Kidney (tissue), 14 donors: Measurements from ENCODE around the gene PIGM. TPM values are rescaled to one million over a fixed set of nuclear protein-coding genes. Genes with fewer than 3 reads are reported as not detected.

ENCODE experiments used
- DNase-seq, 5 donors: peaks; one replicate each; pipeline ENCODE4 v3.0.0-alpha.2; 2013 to 2020
- FAIRE-seq: peaks from 2 replicates; lab custom pipeline; 2012; peaks lifted over from hg19 to GRCh38; lab: Jason Lieb, UNC
- H3K27ac ChIP-seq, 2 donors: one replicate each; pipeline ENCODE4 v1.7.0; 2013; ENCODE audit warnings: low read depth in 2 of 2, low read length in 2 of 2, inconsistent platforms in 1 of 2
- H3K27me3 ChIP-seq: one replicate; pipeline ENCODE4 v1.7.1; 2013; ENCODE audit warnings: low read length, inconsistent platforms; ENCODE audit not compliant: control insufficient read depth, insufficient read depth
- H3K36me3 ChIP-seq, 3 donors: one replicate each; pipeline versions ENCODE4 v1.7.0 to v1.7.1; 2013; ENCODE audit warnings: low read length in 3 of 3, control low read depth in 1 of 3, inconsistent platforms in 1 of 3; ENCODE audit not compliant: insufficient read depth in 3 of 3, control insufficient read depth in 2 of 3
- H3K4me1 ChIP-seq, 3 donors: one replicate each; pipeline versions ENCODE4 v1.7.0 to v1.7.1; 2013; ENCODE audit warnings: low read length in 3 of 3, inconsistent platforms in 1 of 3, low read depth in 1 of 3; ENCODE audit not compliant: control insufficient read depth in 2 of 3, insufficient read depth in 2 of 3
- H3K4me3 ChIP-seq, 3 donors: one replicate each; pipeline versions ENCODE4 v1.7.0 to v1.8.1; 2013; ENCODE audit warnings: low read length in 3 of 3, control low read depth in 1 of 3, inconsistent platforms in 1 of 3
- H3K9ac ChIP-seq, 3 donors: one replicate each; pipeline versions ENCODE4 v1.7.0 to v1.7.1; 2013; ENCODE audit warnings: low read length in 3 of 3, control low read depth in 1 of 3, inconsistent platforms in 1 of 3
- H3K9me3 ChIP-seq, 3 donors: one replicate each; pipeline versions ENCODE4 v1.7.0 to v1.7.1; 2013; ENCODE audit warnings: low read length in 3 of 3, control low read depth in 1 of 3, inconsistent platforms in 1 of 3; ENCODE audit not compliant: control insufficient read depth in 2 of 3, insufficient read depth in 1 of 3
- intact Hi-C: fragments of 100-400 bp; cut with DNase I; formaldehyde crosslinking; loops from one replicate; pipeline ENCODE4 v1.11.1; 2022
- polyA plus RNA-seq: library from polyadenylated mRNA; stranded (reverse); fragments of 350-450 nt; fragmentation: Illumina TruSeq; extraction: RNeasy Lipid Tissue Mini Kit (QIAGEN cat#74804); gene quantifications from one replicate; pipeline ENCODE4 v1.2.3, GENCODE V29; 2014; ENCODE audit warnings: low read depth, low replicate concordance; ENCODE audit not compliant: insufficient read depth
- total RNA-seq: library from RNA; stranded (reverse); fragmentation: NEBNext Ultra II Directional; extraction: Animal tissue kit (Norgen Biotek cat#: 25700); gene quantifications from one replicate; pipeline ENCODE4 v1.2.1, GENCODE V29; 2021
- TF ChIP-seq, protein P1 (sequence below): IDR thresholded peaks from 3 replicates; pipeline ENCODE4 v1.5.1; 2012; ENCODE audit warnings: mild to moderate bottlenecking, moderate library complexity, borderline replicate concordance; ENCODE audit not compliant: insufficient read depth; ENCODE audit errors: extremely low read depth
- donor health status: control.
- donor health status: control.
- donor health status: control.
- donor health status: control.
- donor health status: control.
- donor health status: DM: yes; HTN: yes; CAD: no.
- donor health status: Normal renal cell carcinoma (clear cell type).

Gene PIGM
- total and polyA plus RNA-seq, 2 donors from 2014 or later = 3.3 to 8.5 TPM

DNA sequence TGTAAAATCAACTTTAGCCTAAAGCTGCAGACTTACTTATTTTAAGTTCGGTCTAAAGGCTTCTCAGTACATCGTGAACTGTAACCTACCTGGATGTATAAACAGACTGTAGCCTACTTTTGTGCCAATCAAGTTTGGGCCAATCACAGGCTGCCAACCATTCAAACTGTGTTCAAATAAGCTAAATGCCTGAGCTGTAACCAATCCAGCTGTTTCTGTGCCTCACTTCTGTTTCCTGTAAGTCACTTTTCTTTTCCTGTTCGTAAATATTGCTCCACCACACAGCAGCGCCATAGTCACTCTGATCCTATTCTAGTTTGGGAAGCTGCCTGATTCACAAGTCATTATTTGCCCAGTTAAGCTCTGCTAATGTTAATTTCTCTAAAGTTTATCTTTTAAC, 40.3 kb downstream of the PIGM start:
- intact Hi-C loops = no loop called here
- Histone ChIP-seq H3K27me3 (no peaks in the 10 kb centered on the region), H3K4me1 (no peaks in the 10 kb centered on the region), H3K9me3 (no peaks in the 10 kb centered on the region), H3K9ac (no peak overlapping the region), H3K36me3 (no peaks in the 10 kb centered on the region), H3K27ac (no peak overlapping the region), H3K4me3 (no peak overlapping the region)
- FAIRE-seq = no peak
- DNase-seq = no peak
- TF ChIP-seq, protein P1, sequence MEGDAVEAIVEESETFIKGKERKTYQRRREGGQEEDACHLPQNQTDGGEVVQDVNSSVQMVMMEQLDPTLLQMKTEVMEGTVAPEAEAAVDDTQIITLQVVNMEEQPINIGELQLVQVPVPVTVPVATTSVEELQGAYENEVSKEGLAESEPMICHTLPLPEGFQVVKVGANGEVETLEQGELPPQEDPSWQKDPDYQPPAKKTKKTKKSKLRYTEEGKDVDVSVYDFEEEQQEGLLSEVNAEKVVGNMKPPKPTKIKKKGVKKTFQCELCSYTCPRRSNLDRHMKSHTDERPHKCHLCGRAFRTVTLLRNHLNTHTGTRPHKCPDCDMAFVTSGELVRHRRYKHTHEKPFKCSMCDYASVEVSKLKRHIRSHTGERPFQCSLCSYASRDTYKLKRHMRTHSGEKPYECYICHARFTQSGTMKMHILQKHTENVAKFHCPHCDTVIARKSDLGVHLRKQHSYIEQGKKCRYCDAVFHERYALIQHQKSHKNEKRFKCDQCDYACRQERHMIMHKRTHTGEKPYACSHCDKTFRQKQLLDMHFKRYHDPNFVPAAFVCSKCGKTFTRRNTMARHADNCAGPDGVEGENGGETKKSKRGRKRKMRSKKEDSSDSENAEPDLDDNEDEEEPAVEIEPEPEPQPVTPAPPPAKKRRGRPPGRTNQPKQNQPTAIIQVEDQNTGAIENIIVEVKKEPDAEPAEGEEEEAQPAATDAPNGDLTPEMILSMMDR = no peak

DNA sequence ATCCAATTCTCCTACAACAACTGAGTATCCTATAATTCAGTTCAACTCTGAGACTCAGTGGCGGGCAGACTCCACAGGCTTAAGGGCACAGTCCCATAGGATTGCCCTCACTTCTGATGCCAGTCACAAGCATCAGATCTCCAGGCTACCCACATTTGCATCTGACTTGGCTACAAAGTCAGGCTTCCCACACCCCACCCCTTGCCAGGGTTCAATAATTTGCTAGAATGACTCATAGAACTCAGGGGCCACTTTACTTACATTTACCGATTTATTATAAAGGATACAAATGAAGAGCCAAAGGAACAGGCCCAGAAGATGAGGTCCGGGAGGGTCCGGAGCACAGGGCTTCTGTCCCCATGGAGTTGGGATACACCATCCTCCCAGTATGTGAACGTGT, 41.8 kb downstream of the PIGM start:
- DNase-seq (no peak), FAIRE-seq (no peak)
- H3K27me3 ChIP-seq = no peaks in the 10 kb centered on the region
- H3K9me3 ChIP-seq = no peaks in the 10 kb centered on the region
- TF ChIP-seq, protein P1 = no peak
- no peaks in the 10 kb centered on the region for H3K4me1 ChIP-seq
- no peak overlapping the region for H3K27ac ChIP-seq
- no peaks in the 10 kb centered on the region for H3K36me3 ChIP-seq
- intact Hi-C loops = no loop called here
- no peak overlapping the region for H3K9ac ChIP-seq
- no peak overlapping the region for H3K4me3 ChIP-seq

DNA sequence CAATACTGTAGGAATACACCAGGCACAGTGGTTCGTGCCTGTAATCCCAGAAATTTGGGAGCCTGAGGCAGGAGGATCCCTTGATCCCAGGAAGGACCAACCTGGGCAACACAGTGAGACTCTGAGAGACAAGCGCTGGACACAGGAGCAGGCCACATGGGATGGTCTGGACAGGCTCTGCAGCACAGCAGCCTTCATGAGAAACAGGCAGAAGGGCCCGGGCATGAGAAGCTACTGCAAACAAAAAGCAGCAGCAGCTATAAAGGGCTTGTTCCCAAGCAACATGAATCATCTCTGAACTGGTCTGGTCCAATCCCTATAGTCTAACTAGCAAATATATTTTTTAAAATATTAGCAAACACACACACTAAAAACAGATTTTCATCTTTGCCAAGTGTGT, 42.2 kb downstream of the PIGM start:
- H3K27me3 ChIP-seq = no peaks in the 10 kb centered on the region
- no peak overlapping the region for H3K9ac ChIP-seq
- FAIRE-seq = no peak
- TF ChIP-seq, protein P1 = no peak
- no peak overlapping the region for H3K27ac ChIP-seq
- no peak overlapping the region for H3K4me3 ChIP-seq
- H3K9me3 ChIP-seq = no peaks in the 10 kb centered on the region
- H3K4me1 ChIP-seq = no peaks in the 10 kb centered on the region
- no peaks in the 10 kb centered on the region for H3K36me3 ChIP-seq
- DNase-seq = no peak
- intact Hi-C loops = no loop called here

DNA sequence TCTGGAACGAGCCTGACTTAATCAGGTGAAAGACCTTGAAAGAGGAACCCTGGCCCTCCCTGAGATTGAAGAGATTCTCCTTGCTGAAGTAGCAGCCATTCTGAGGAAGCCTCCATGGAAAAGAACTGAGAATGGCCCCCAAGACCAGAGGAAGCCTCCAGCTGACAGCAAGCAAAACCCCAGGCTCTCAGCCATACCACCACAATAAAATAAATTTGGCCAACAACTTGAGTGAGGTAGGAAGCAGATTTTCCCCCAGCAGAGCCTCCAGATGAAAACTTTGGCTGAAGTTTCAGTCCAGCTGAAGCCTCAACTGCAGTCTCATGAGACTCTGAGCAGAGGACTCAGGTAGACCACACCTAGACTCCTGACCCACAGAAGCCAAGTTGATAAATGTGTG, 43.8 kb downstream of the PIGM start:
- no peaks in the 10 kb centered on the region for H3K27me3 ChIP-seq
- DNase-seq = no peak
- intact Hi-C loops = no loop called here
- no peak overlapping the region for H3K4me3 ChIP-seq
- H3K9ac ChIP-seq = no peak overlapping the region
- H3K9me3 ChIP-seq = no peaks in the 10 kb centered on the region
- no peaks in the 10 kb centered on the region for H3K36me3 ChIP-seq
- FAIRE-seq = no peak
- no peak overlapping the region for H3K27ac ChIP-seq
- TF ChIP-seq, protein P1 = no peak
- H3K4me1 ChIP-seq = no peaks in the 10 kb centered on the region
